Adrenal gland (tissue), 12 donors: Measurements from ENCODE around the gene MRFAP1. TPM values are rescaled to one million over a fixed set of nuclear protein-coding genes. Genes with fewer than 3 reads are reported as not detected.

Experiments
- DNase-seq, 7 donors: peaks; one replicate each; pipeline ENCODE4 v3.0.0-alpha.2; 2019 to 2020
- H3K27ac ChIP-seq, 5 donors: fragments of 200-600 bp; sonication (generic) in 4 of 5; 1 replicate in 3 of 5; 2 replicates in 2 of 5; pipeline versions ENCODE4 v1.5.1 to v1.8.0; 2016 to 2020; ENCODE audit warnings: mild to moderate bottlenecking in 1 of 5
- H3K27me3 ChIP-seq: fragments of 200-600 bp; 2 replicates; pipeline ENCODE4 v1.8.0; 2021
- H3K36me3 ChIP-seq, 2 donors: fragments of 200-600 bp; replicated peaks in 1 of 2; 1 replicate in 1 of 2; 2 replicates in 1 of 2; pipeline versions ENCODE4 v1.5.1 to v1.8.0; 2018 to 2022
- H3K4me1 ChIP-seq, 2 donors: fragments of 200-600 bp; replicated peaks in 1 of 2; 1 replicate in 1 of 2; 2 replicates in 1 of 2; pipeline versions ENCODE4 v1.5.1 to v1.8.0; 2018 to 2021
- H3K4me3 ChIP-seq, 4 donors: fragments of 200-600 bp; sonication (generic) in 3 of 4; one replicate each; pipeline ENCODE4 v1.5.1; 2016 to 2018
- H3K9me3 ChIP-seq, 3 donors: fragments of 200-600 bp; sonication (generic) in 1 of 3; replicated peaks in 1 of 3; 1 replicate in 2 of 3; 2 replicates in 1 of 3; pipeline versions ENCODE4 v1.5.1 to v1.8.0; 2016 to 2021
- CTCF ChIP-seq, 6 experiments: fragments of 450-650 bp in 4 of 6; fragments of 200-600 bp in 2 of 6; sonication (generic) in 1 of 6; IDR thresholded peaks; 1 replicate in 5 of 6; 2 replicates in 1 of 6; pipeline versions ENCODE4 v1.5.1 to v1.8.0; 2016 to 2021; ENCODE audit warnings: antibody characterized with exemption in 6 of 6, mild to moderate bottlenecking in 2 of 6, moderate library complexity in 1 of 6
- POLR2A ChIP-seq, 2 donors: fragments of 450-650 bp; IDR thresholded peaks; one replicate each; pipeline ENCODE4 v1.6.1; 2017; ENCODE audit warnings: antibody characterized with exemption in 2 of 2, mild to moderate bottlenecking in 2 of 2, moderate library complexity in 1 of 2
- WGBS, 4 donors: extraction: QIAGEN DNeasy Blood & Tissue Kit in 2 of 4; methylation state at CpG; one replicate each; pipeline versions ENCODE4 v1.1.5 to v1.1.7; 2013 to 2017; 5-methylcytosine and 5-hydroxymethylcytosine counted together
- intact Hi-C, 2 donors: fragments of 100-400 bp; cut with DNase I; formaldehyde crosslinking; loops; one replicate each; pipeline versions ENCODE4 v1.14.1 to v1.15.0; 2022 to 2023
- polyA plus RNA-seq, 3 donors: library from polyadenylated mRNA; stranded (reverse); fragments of 200-250 nt in 2 of 3; fragments of 350-450 nt in 1 of 3; fragmentation: Illumina TruSeq in 1 of 3; extraction: RNeasy Lipid Tissue Mini Kit (QIAGEN cat#74804) in 1 of 3; gene quantifications; one replicate each; pipeline ENCODE4 v1.2.3, GENCODE V29; 2013 to 2014
- total RNA-seq, 9 donors: library from RNA; depleted of rRNA in 4 of 9; stranded (reverse); fragments of >200 nt in 4 of 9; fragments of 120-200 nt in 1 of 9; fragmentation: NEBNext Ultra II Directional in 1 of 9; extraction: Animal tissue kit (Norgen Biotek cat#: 25700) in 1 of 9; gene quantifications; one replicate each; pipeline versions ENCODE4 v1.1.0 to v1.2.4, GENCODE V29; 2013 to 2023
- donor health status: healthy with polysubstance abuse.
- donor health status: Bipolar disorder and iron deficiency.
- donor health status: DM: yes; HTN: yes; CAD: no.
- donor health status: DM: no; HTN: no; CAD: no.
- donor health status: DM: no; HTN: no; CAD: no.
- donor health status: DM: yes; HTN: yes; CAD: no.

The MRFAP1 gene
- total and polyA plus RNA-seq, 12 donors, result 161 to 618 (median 329) TPM

DNA sequence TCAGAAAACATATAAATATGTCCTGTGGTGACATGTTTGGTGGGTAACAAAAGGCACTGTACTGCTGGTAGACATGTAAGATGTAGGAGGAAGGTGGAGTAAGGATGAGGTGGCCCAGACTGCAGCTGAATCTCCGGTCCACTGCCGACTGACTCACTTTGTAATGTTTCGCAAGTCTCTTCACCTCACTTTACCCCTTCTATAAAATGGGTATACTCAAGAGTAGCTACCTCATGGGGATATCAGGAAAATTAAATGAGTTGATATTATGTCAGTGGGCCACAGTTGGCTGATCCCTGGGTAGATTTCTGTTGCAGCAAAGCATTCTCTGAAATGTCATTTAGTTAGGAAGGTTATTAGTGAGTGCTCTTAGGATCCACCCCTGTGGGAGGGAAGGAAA is 22.1 kb downstream of the MRFAP1 start:
- WGBS, 4 donors, result 80 to 93% (median 82%) methylated on average over 3 of the region's 3 CpGs
- no peak for DNase-seq
- Histone ChIP-seq H3K4me1 (peaks cover 7 to 9% of the 10 kb centered on the region in 2 donors), H3K36me3 (no peaks in the 10 kb centered on the region), H3K4me3 (no peak overlapping the region), H3K27me3 (no peaks in the 10 kb centered on the region), H3K9me3 (no peaks in the 10 kb centered on the region), H3K27ac (no peak overlapping the region)
- TF ChIP-seq POLR2A (IDR thresholded peaks at IDR 0.05) (no peak), CTCF (IDR thresholded peaks at IDR 0.05) (no peak)
- intact Hi-C loops, result no loop called here

DNA sequence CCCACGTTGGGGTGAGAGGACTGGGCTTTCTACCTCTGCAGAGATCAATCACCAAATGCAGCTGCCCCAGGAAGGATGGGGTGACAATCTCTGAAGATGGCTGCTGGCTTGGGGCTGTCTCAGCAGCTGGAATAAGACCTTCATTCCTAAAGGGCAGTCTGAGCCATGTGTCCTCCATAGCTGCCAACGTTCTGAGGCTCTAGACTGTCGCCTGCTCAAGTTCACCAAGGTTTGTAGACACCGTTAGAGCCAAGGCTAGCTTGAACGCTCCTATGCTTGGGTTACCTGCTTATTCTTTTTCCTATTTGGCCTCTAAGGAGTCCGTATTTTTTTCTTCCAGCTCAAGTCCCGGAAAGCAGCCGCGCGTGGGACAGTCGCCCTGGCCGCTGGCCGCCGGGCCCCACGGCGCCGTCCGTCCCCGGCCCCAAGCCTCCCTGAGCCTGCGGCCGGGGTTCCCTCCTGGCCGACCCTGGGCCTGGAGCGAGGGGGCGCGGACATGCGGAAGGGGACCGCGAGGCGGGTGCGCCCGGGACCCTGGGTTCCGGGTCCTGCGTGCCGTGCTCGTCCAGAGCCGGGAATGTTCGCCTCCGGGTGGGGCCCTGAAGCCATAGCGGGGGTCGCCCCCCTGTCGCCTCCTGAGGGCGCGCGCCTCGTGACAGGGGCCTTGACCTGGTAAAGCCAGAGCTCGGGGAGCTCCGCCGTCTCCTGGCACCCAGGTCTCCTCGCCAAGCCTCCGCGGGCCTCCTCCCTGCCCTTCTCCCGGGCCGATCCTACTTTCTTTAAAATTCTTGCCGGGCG is 23.3 kb downstream of the MRFAP1 start:
- peak overlapping the region in 1 of 5 donors; percentile 61 for H3K27ac ChIP-seq
- no peaks in the 10 kb centered on the region for H3K36me3 ChIP-seq
- no peak for DNase-seq
- WGBS, 4 donors, result 5 to 39% (median 17%) methylated on average over 21 to 55 of the region's 55 CpGs
- no peak for TF ChIP-seq POLR2A (IDR thresholded peaks at IDR 0.05)
- no peak for TF ChIP-seq CTCF (IDR thresholded peaks at IDR 0.05)
- H3K4me3 ChIP-seq, result peak overlapping the region in 1 of 4 donors; percentile 52
- H3K4me1 ChIP-seq, result peaks cover 5 to 7% of the 10 kb centered on the region in 2 donors
- intact Hi-C loops, result no loop called here
- no peaks in the 10 kb centered on the region for H3K9me3 ChIP-seq
- no peaks in the 10 kb centered on the region for H3K27me3 ChIP-seq

GRCh38 chr4:6665320-6665654 is 24.8 kb downstream of the MRFAP1 start:
- Histone ChIP-seq H3K9me3 (no peaks in the 10 kb centered on the region), H3K27ac (no peak overlapping the region), H3K36me3 (no peaks in the 10 kb centered on the region), H3K4me3 (no peak overlapping the region), H3K27me3 (no peaks in the 10 kb centered on the region), H3K4me1 (peaks cover 0 to 7% of the 10 kb centered on the region in 2 donors)
- intact Hi-C loops, result no loop called here
- TF ChIP-seq CTCF (IDR thresholded peaks at IDR 0.05), result no peak
- no peak for TF ChIP-seq POLR2A (IDR thresholded peaks at IDR 0.05)
- 90 to 98% (median 95%) methylated on average over 9 of the region's 9 CpGs for WGBS, 4 donors
- DNase-seq, result no peak

DNA sequence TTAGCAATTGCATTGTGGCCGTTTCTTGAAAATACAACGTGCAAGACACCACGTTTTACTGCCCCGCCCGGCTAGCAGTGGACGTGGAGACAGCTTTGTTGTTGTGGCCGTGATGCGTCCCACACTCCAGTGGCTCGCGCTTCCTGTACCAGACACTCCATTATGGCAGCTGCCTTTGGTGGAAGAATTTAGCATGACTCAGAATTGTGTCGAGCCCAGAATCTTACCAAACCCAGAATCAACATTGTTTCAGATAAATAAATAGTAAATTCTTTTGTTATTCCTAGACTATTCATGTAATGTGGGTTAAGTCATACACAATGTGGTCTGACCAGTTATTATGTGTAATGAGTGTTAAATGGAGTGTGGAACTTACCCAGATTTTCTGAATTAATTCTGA is 27.9 kb downstream of the MRFAP1 start:
- H3K27me3 ChIP-seq, result no peaks in the 10 kb centered on the region
- WGBS, 4 donors, result 83 to 92% (median 92%) methylated on average over 10 to 11 of the region's 11 CpGs
- no peaks in the 10 kb centered on the region for H3K9me3 ChIP-seq
- H3K4me3 ChIP-seq, result no peak overlapping the region
- H3K36me3 ChIP-seq, result no peaks in the 10 kb centered on the region
- intact Hi-C loops, result no loop called here
- no peak for DNase-seq
- TF ChIP-seq CTCF (IDR thresholded peaks at IDR 0.05) (no peak), POLR2A (IDR thresholded peaks at IDR 0.05) (no peak)
- H3K4me1 ChIP-seq, result peaks cover 4 to 7% of the 10 kb centered on the region in 2 donors
- no peak overlapping the region for H3K27ac ChIP-seq
